Activated naive CD8-positive, alpha-beta T cell treated with anti-CD3 and anti-CD28 coated beads, Interleukin-2, amount 10 ng/mL, durations not matched to agents 7 days and 5 days (primary cell): ENCODE data around the gene GBX2. TPM values are rescaled to one million over a fixed set of nuclear protein-coding genes. Genes with fewer than 3 reads are reported as not detected.

Experiments
- ATAC-seq: fragments of 150-1000 bp; cut with Tn5 transposase; one replicate; pipeline ENCODE4 v1.10.0; 2021; ENCODE audit warnings: low read depth, moderate library complexity
- POLR2A ChIA-PET: fragments of 350-600 bp; sonication (Branson Sonifier 250); formaldehyde crosslinking; loops from one replicate; lab custom pipeline; 2021; ENCODE audit warnings: antibody characterized with exemption; lab: Charles Lee
- DNase-seq: peaks from one replicate; pipeline ENCODE4 v3.0.0; 2021
- H3K27ac Mint-ChIP-seq: one replicate; pipeline ENCODE4 v1.8.0; 2022; ENCODE audit warnings: mild to moderate bottlenecking, mixed read lengths
- H3K27me3 Mint-ChIP-seq: one replicate; pipeline ENCODE4 v1.8.0; 2022; ENCODE audit warnings: mild to moderate bottlenecking, moderate library complexity, mixed read lengths
- H3K36me3 Mint-ChIP-seq: one replicate; pipeline ENCODE4 v1.8.0; 2021; ENCODE audit warnings: mild to moderate bottlenecking, mixed read lengths
- H3K4me1 Mint-ChIP-seq: one replicate; pipeline ENCODE4 v1.8.0; 2021; ENCODE audit warnings: mixed read lengths
- H3K4me3 Mint-ChIP-seq: one replicate; pipeline ENCODE4 v1.8.0; 2022; ENCODE audit warnings: mild to moderate bottlenecking, moderate library complexity, mixed read lengths
- H3K9me3 Mint-ChIP-seq: one replicate; pipeline ENCODE4 v1.8.0; 2021; ENCODE audit warnings: mixed read lengths
- total RNA-seq, 2 experiments: library from RNA; stranded (reverse); gene quantifications; one replicate each; pipeline ENCODE4 v1.2.3, GENCODE V29; 2021

Gene GBX2
- total RNA-seq, 2 experiments from 2014 or later = not detected

DNA sequence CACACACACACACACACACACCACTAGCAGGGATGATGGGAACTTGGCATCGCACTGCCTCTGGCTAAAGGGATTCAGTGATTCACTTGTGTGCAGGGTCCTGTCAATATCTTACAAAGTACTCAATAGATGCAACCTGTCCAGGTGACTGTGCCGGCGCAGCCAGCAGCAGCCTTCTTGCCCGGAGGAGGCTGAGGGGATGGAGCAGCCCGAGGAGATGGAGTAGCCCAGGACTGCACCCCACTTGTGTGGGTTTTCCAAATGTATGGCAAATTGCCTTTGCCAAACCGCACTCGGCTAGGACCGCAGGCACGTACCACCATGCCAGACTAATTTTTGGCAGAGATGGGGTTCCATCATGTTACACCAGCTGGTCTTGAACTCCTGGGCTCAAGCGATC, 31.1 kb downstream of the GBX2 start:
- DNase-seq = no peak
- POLR2A ChIA-PET = no interaction called here
- Mint-ChIP-seq H3K4me1 (no peaks in the 10 kb centered on the region), H3K4me3 (no peak overlapping the region), H3K27me3 (no peaks in the 10 kb centered on the region), H3K36me3 (no peaks in the 10 kb centered on the region), H3K9me3 (no peaks in the 10 kb centered on the region), H3K27ac (no peak overlapping the region)
- ATAC-seq = no peak

DNA sequence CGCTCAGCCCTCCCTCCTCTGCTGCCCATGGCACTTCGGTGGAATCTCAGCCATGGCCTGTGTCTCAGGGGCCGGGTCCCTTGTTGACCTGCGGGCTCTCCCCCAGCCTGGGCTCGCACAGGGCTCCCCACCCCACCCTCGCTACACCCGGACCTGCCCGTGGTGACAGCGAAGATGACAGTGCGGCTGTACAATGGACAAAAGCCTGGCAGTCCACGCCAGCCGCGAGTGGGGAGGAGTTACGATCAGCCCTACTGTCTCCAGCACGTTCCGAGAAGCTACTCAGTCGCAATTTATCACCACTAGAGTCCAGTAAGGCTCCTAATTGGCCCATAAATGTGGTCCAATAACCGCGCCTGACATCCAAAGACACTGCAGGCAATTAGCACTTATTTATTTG, 31.6 kb downstream of the GBX2 start:
- POLR2A ChIA-PET = no interaction called here
- H3K4me1 Mint-ChIP-seq = no peaks in the 10 kb centered on the region
- H3K4me3 Mint-ChIP-seq = no peak overlapping the region
- H3K27ac Mint-ChIP-seq = no peak overlapping the region
- H3K36me3 Mint-ChIP-seq = no peaks in the 10 kb centered on the region
- DNase-seq = no peak
- no peaks in the 10 kb centered on the region for H3K27me3 Mint-ChIP-seq
- no peak for ATAC-seq
- no peaks in the 10 kb centered on the region for H3K9me3 Mint-ChIP-seq

DNA sequence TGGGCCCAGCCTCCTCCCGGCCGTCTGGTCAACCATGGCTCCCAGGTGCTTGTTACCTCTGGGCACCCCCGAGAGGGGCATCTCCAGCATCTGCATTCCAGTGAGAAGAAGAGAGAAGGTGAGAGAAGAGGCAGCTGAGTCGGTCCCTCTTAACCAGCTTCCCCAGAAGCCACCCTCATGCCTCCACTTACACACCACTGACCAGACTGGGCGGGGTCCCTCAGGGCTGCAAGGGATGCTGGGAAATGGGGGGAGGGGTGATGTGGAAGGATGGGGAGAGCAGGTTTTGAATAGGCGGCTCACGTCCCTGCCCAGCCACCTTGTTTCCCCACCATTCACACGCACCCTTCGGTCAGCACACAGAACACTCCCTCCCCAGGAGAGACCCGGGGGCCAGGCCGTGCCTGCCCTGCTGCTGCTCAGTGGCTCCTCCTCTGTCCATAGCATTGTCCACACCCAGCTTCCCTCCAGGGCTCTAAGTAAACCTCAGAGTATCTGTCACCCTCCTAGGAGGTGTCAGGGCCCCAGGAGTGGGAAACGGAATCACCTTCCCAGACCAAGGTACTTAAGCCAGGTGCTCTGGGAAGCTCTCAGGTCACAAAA, 34.7 kb downstream of the GBX2 start:
- Mint-ChIP-seq H3K4me1 (no peaks in the 10 kb centered on the region), H3K4me3 (no peak overlapping the region), H3K27ac (no peak overlapping the region), H3K27me3 (no peaks in the 10 kb centered on the region), H3K36me3 (no peaks in the 10 kb centered on the region), H3K9me3 (no peaks in the 10 kb centered on the region)
- DNase-seq (no peak), ATAC-seq (no peak)
- POLR2A ChIA-PET = no interaction called here

DNA sequence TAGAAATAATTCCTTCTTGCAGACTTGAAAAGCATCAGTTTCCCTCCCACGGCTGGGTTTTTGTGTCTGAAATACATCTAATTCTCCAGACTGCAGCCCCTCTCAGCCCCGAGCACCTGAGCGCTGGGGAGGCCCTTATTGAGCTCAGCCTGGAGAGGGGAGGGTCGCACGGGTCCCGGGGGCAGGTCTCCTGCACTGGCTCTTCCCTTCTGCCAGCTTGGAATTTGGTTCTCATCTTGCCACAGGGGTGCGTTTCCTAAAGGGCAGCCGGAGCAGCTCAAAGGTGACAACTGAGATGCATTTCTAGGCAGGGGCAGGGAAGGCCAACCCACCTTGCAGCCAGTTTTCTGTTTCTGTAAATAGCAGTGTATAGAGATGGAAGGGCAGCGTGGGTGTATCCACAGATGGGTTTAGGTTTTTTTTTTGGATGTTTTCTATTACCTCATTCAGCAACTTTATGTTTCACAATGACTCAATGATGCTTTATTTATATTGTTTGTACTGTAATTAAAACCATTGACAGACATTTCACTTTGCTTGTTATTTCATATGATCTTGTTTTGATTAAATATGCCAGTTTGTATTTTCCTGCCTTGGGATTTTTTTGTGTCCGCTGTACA, 37.0 kb downstream of the GBX2 start:
- no peak overlapping the region for H3K27ac Mint-ChIP-seq
- DNase-seq = no peak
- ATAC-seq = no peak
- H3K4me3 Mint-ChIP-seq = no peak overlapping the region
- POLR2A ChIA-PET = no interaction called here
- H3K4me1 Mint-ChIP-seq = no peaks in the 10 kb centered on the region
- H3K36me3 Mint-ChIP-seq = no peaks in the 10 kb centered on the region
- H3K9me3 Mint-ChIP-seq = no peaks in the 10 kb centered on the region
- H3K27me3 Mint-ChIP-seq = no peaks in the 10 kb centered on the region

DNA sequence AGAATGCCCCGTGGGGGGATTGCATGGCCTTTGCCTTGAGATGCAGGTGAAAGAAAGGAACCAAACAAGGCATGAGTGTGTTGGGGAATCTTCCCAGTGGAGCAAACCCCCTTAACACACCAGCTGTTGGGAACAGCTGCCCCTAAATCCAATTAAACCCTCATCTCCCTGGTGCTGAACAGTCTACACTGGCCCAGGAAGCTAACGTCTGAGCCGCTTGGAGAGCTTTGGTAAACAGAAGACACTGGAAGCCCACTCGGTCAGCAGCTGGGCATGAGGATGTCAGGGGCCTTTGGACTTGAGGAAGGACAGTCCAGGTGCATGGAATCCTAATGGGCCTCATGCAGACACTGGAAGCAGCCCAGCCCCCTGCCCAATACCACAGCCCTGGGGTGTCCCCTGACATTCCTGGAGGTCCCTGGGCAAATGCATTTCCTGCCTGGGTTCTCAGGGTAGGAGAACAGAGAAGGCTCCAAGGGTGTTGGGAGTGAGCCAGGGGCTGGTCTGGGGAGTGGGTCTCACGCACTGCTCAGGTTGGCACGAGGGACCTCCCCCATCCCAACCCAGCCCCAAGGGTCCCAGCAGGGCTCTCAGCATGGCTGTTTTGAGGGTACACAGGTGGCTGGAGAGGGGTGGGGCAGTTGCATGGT, 37.7 kb downstream of the GBX2 start:
- Mint-ChIP-seq H3K9me3 (no peaks in the 10 kb centered on the region), H3K4me3 (no peak overlapping the region), H3K27ac (no peak overlapping the region), H3K4me1 (no peaks in the 10 kb centered on the region), H3K27me3 (no peaks in the 10 kb centered on the region), H3K36me3 (no peaks in the 10 kb centered on the region)
- ATAC-seq (no peak), DNase-seq (no peak)
- POLR2A ChIA-PET = no interaction called here

DNA sequence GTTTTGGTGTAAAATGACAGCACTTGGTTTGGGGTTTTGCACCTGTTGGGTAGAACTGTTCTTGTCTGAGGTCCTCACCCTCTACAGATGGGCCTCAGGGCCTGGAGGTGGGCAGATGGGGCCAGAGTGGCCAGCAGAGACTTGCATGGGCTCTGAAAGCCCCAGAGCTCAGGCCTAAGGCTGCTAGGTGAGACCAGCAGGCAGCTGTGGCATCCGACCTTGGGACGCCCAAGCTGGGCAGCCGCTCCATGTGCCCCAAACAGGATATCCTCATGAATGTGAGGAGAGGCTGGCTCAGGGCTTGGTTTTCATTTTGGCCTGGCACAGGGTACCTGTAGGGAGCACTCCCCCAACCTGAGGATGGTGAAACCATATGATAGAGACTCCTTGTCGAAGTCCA, 38.3 kb downstream of the GBX2 start:
- Mint-ChIP-seq H3K9me3 (no peaks in the 10 kb centered on the region), H3K4me3 (no peak overlapping the region), H3K27me3 (no peaks in the 10 kb centered on the region), H3K36me3 (no peaks in the 10 kb centered on the region), H3K27ac (no peak overlapping the region), H3K4me1 (no peaks in the 10 kb centered on the region)
- POLR2A ChIA-PET = no interaction called here
- DNase-seq (no peak), ATAC-seq (no peak)

DNA sequence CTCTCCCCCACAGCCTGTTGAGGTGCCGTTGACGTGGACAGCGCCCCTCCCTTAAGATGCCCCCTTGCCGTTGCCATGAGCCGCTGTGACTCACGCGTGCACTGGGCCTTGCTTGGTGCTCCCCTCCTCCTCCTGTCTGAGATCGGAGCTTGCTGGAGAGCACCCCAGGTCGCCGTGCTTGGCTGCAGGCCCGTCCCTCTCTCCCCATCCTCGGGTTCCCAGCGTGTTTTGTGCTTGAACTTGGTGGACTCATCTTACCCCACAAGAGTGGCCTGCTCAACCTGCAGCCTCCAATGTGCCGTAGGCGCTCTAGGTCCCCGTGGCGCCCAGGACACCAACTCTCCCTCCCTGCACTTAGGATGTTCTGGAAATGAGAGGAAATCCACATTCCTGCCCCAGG, 39.9 kb downstream of the GBX2 start:
- Mint-ChIP-seq H3K27me3 (no peaks in the 10 kb centered on the region), H3K36me3 (no peaks in the 10 kb centered on the region), H3K4me3 (no peak overlapping the region), H3K9me3 (no peaks in the 10 kb centered on the region), H3K27ac (no peak overlapping the region), H3K4me1 (no peaks in the 10 kb centered on the region)
- no peak for DNase-seq
- POLR2A ChIA-PET = no interaction called here
- no peak for ATAC-seq

DNA sequence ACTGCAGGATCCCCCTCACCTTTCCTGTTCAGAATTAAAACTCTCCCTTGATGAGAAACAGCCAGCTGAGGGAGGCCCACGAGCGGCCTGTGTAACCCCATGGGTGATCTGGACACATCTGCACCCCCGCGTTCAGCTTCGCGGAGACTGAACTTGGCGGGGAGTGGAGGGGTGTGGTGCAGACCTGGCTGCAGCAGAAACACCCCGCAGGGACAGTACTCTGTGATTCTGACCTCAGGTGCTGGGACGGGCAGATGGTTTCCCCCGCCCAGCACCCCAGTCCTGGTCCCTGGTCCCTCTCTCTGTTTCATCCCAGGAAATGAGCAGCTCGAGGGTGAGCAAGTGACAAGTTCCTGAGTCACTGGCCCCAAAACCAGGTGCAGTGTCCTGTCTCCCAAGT, 41.2 kb downstream of the GBX2 start:
- POLR2A ChIA-PET = no interaction called here
- H3K9me3 Mint-ChIP-seq = no peaks in the 10 kb centered on the region
- DNase-seq = no peak

DNA sequence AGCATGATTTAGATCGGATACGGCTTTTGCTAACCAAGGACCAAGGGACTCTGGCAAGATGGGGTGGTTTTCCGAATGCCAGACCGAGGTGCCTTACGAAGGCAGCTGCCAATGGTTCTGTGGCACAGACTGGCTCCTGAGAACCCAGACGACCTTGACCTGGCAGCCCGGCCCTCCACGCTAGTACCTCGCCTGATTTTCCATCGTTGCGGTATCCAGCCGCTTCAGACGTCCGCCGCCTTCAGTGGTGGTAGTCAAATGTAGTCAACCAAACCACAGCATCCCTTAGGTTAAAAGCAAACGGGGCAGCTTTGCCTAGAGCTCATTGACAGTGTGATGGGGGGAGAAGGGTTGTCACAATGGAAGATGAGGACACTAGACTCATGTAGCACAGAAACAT, 42.6 kb downstream of the GBX2 start:
- Mint-ChIP-seq H3K4me3 (no peak overlapping the region), H3K9me3 (no peaks in the 10 kb centered on the region), H3K27me3 (no peaks in the 10 kb centered on the region), H3K4me1 (no peaks in the 10 kb centered on the region), H3K27ac (no peak overlapping the region), H3K36me3 (no peaks in the 10 kb centered on the region)
- POLR2A ChIA-PET = no interaction called here
- DNase-seq = no peak
- ATAC-seq = no peak

More for the DNA sequence above, 41.2 kb downstream of the GBX2 start:
- no peaks in the 10 kb centered on the region for H3K4me1 Mint-ChIP-seq
- no peaks in the 10 kb centered on the region for H3K27me3 Mint-ChIP-seq
- H3K36me3 Mint-ChIP-seq = no peaks in the 10 kb centered on the region
- no peak overlapping the region for H3K27ac Mint-ChIP-seq
- no peak overlapping the region for H3K4me3 Mint-ChIP-seq
- no peak for ATAC-seq

DNA sequence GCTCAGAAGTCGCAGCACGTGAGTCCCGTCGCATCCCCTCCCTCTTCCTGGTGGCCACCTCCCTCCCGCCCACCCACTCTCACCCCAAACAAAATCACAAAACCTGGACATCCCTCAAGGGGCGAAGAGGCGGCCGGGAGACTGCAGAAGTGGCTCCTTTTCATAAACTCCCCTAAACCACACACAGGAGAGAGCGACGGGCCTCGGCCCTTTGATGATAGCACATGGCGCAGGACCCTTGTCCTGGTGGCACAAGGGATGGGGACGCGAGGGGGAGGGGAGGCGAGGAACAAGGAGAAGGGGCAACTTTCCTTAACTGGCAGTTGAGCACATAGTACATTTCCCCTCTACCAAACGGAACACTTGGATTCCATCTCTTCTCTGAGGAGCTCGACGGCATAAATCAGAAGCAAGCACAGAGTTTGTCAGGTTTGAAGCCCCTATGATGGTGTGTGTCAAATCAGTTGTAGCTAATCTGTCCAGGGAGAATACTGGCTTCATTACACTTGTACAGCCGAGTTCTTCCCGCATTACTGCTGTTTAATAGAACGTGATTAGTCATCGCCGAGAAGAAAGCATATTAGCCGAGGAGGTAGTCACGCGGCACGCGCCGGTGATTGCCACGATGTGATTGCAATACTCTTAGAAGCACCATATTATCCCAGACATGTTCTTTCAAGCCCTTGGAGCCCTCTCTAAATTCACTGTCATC, 43.8 kb downstream of the GBX2 start:
- Mint-ChIP-seq H3K27me3 (no peaks in the 10 kb centered on the region), H3K4me3 (no peak overlapping the region), H3K36me3 (no peaks in the 10 kb centered on the region), H3K27ac (no peak overlapping the region), H3K9me3 (no peaks in the 10 kb centered on the region), H3K4me1 (no peaks in the 10 kb centered on the region)
- ATAC-seq = no peak
- POLR2A ChIA-PET = no interaction called here
- no peak for DNase-seq

DNA sequence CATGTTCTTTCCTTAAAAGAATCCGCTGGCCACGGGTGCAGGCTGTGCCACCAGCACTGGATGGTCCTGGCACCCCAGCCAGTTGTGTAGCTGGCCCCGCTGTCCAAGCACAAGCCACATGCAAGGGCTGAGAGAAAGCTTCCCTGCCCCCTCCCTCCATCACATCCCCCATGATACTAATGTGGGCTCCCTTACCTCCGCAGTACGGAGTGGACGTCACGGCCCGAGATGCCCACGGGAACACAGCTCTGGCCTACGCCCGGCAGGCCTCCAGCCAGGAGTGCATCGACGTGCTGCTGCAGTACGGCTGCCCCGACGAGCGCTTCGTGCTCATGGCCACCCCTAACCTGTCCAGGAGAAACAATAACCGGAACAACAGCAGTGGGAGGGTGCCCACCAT, 44.5 kb downstream of the GBX2 start:
- POLR2A ChIA-PET = no interaction called here
- no peak for ATAC-seq

DNA sequence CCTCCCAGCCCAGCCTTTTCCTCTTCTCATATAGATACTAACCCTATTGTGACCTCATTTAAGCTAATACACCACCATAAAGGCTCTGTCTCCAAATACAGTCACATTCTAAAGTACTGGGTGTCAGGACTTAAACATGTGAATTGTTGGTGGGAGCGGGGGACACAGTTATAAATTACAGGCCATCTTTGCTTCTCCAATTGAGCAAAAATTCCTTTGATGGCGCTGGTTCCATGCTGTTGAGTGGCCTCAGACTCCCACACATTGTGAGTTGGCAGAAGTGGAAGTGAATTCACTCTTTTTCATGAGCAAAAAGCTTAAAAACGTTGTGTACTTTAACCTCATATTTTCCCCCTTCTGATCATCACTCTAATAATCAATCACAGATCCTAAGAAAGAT, 46.0 kb downstream of the GBX2 start:
- Mint-ChIP-seq H3K9me3 (no peaks in the 10 kb centered on the region), H3K4me3 (no peak overlapping the region), H3K27me3 (peaks cover 9% of the 10 kb centered on the region), H3K4me1 (no peaks in the 10 kb centered on the region), H3K36me3 (no peaks in the 10 kb centered on the region), H3K27ac (no peak overlapping the region)
- POLR2A ChIA-PET = no interaction called here
- DNase-seq = no peak
- ATAC-seq = no peak

More for the DNA sequence above, 44.5 kb downstream of the GBX2 start:
- Mint-ChIP-seq H3K27me3 (peaks cover 4% of the 10 kb centered on the region), H3K4me3 (no peak overlapping the region), H3K9me3 (no peaks in the 10 kb centered on the region), H3K36me3 (no peaks in the 10 kb centered on the region), H3K4me1 (no peaks in the 10 kb centered on the region), H3K27ac (no peak overlapping the region)
- no peak for DNase-seq

DNA sequence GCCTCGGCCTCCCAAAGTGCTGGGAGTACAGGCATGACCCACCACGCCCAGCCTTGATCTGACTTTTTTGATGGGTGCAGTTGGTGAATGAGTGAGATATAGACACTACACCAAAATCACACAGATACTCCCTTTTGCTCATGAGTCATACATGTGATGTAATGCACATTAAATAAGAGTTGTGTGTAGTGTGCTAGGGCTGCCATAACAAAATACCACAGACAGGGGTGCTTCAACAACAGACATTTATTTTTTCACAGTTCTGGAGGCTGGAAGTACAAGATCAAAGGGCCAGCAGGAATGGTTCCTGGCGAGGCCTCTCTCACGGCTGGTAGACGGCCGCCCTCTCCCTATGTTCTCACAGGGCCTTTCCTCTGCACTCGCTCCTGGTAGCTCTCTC, 46.6 kb downstream of the GBX2 start:
- no peaks in the 10 kb centered on the region for H3K4me1 Mint-ChIP-seq
- H3K36me3 Mint-ChIP-seq = no peaks in the 10 kb centered on the region
- POLR2A ChIA-PET = no interaction called here
- no peaks in the 10 kb centered on the region for H3K9me3 Mint-ChIP-seq
- DNase-seq (no peak), ATAC-seq (no peak)
- H3K4me3 Mint-ChIP-seq = no peak overlapping the region
- no peak overlapping the region for H3K27ac Mint-ChIP-seq
- H3K27me3 Mint-ChIP-seq = peaks cover 9% of the 10 kb centered on the region

DNA sequence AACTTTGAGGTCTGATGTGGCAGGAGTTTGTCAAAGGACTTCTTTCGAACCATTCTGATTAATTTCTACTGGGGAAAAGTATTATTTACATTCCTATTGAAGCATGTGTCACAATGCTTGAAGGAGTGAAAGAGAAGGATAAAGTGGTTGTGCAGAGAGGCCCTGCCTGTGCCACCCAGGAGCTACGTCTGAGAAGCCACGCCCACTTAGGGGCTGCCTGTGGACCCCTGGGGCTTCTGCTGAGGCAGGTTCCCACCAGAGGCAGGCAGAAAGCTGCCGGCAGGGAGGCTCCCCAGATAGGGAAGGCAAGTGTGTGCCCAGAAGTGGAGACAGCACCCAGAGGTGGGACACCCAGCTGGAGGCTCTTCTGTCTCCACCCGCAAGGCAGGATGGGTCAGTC, 47.4 kb downstream of the GBX2 start:
- Mint-ChIP-seq H3K36me3 (no peaks in the 10 kb centered on the region), H3K4me3 (no peak overlapping the region), H3K4me1 (no peaks in the 10 kb centered on the region), H3K9me3 (no peaks in the 10 kb centered on the region), H3K27ac (no peak overlapping the region), H3K27me3 (peaks cover 9% of the 10 kb centered on the region)
- POLR2A ChIA-PET = no interaction called here
- ATAC-seq (no peak), DNase-seq (no peak)
